GM10266 (cell line): ENCODE data around the gene MYDGF.
"Not testable (repeated sequence)": the region's sequence is repeated elsewhere in the genome, so short reads cannot be mapped to it uniquely, and the experiment has no call there.

Experiments used
- DNase-seq: peaks from one replicate; pipeline ENCODE4 v3.0.0; 2012; ENCODE audit errors: extremely low spot score
- CTCF ChIP-seq: IDR thresholded peaks from 2 replicates; pipeline ENCODE4 v1.5.1; 2012; ENCODE audit warnings: mild to moderate bottlenecking, low read depth; ENCODE audit not compliant: control insufficient read depth, insufficient read depth; ENCODE audit errors: missing control alignments

The MYDGF gene

GRCh38 chr19:4690361-4690760, 20.2 kb upstream of the MYDGF start:
- DNase-seq, result no peak
- no peak for TF ChIP-seq CTCF

GRCh38 chr19:4689403-4689802, 19.3 kb upstream of the MYDGF start:
- TF ChIP-seq CTCF, result no peak
- DNase-seq, result no peak

GRCh38 chr19:4688587-4688986, 18.4 kb upstream of the MYDGF start:
- DNase-seq, result no peak
- TF ChIP-seq CTCF, result no peak

GRCh38 chr19:4687396-4687795, 17.3 kb upstream of the MYDGF start:
- no peak for TF ChIP-seq CTCF
- no peak for DNase-seq

- TF ChIP-seq CTCF, result no peak
- no peak for DNase-seq
Measured at GRCh38 chr19:4686700-4687099, 16.6 kb upstream of the MYDGF start.

- no peak for TF ChIP-seq CTCF
Measured at GRCh38 chr19:4684312-4685095, 14.4 kb upstream of the MYDGF start.

GRCh38 chr19:4682417-4683200, 12.5 kb upstream of the MYDGF start:
- no peak for TF ChIP-seq CTCF
- DNase-seq, result no peak

More at GRCh38 chr19:4684312-4685095, 14.4 kb upstream of the MYDGF start:
- no peak for DNase-seq

- DNase-seq, result not testable (repeated sequence)
Measured at GRCh38 chr19:4680021-4680420, 9.9 kb upstream of the MYDGF start.
